HG02852 (cell line): Measurements from ENCODE around the gene SOCS6.
"Not testable (repeated sequence)": the region's sequence is repeated elsewhere in the genome, so short reads cannot be mapped to it uniquely, and the experiment has no call there.

Source experiments
- ATAC-seq: cut with Tn5 transposase; IDR thresholded peaks from one replicate; pipeline ENCODE4 v1.9.1; 2021; ENCODE audit warnings: mild to moderate bottlenecking, moderate library complexity; ENCODE audit not compliant: unreplicated experiment

SOCS6 gene

GRCh38 chr18:70288851-70289328 lies at the start of gene SOCS6:
Gene SOCS6, plus strand, starts transcription at chr18:70289045. Its CDS starts 35,624 bp downstream, at chr18:70324669.
- peak; percentile 61 for ATAC-seq

- no peak for ATAC-seq
Observed at GRCh38 chr18:70243131-70243929, 45.5 kb upstream of the SOCS6 start.

- no peak for ATAC-seq
Observed at GRCh38 chr18:70246061-70246466, 42.8 kb upstream of the SOCS6 start.

DNA sequence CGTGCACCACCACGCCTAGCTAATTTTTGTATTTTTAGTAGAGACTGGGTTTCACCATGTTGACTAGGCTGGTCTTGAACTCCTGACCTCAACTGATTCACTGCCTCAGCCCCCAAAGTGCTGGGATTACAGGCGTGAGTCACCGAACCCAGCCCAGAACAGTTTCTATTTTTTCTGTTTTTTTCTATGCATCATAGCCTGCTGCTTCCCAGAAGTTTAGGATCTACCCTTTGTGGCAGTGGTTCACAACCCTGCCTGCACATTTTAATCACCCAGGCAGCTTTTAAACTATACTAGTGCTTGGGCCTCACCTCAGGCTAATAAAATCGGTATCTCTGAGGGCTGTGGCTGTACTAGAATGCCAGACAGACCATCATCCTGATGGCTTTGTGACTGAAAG lies 39.7 kb upstream of the SOCS6 start:
- ATAC-seq, result no peak

GRCh38 chr18:70249861-70250260 lies 39.0 kb upstream of the SOCS6 start:
- not testable (repeated sequence) for ATAC-seq

GRCh38 chr18:70250781-70251180 lies 38.1 kb upstream of the SOCS6 start:
- no peak for ATAC-seq

GRCh38 chr18:70256184-70256583 lies 32.7 kb upstream of the SOCS6 start:
- no peak for ATAC-seq

- no peak for ATAC-seq
Observed at GRCh38 chr18:70256994-70257393, 31.9 kb upstream of the SOCS6 start.

DNA sequence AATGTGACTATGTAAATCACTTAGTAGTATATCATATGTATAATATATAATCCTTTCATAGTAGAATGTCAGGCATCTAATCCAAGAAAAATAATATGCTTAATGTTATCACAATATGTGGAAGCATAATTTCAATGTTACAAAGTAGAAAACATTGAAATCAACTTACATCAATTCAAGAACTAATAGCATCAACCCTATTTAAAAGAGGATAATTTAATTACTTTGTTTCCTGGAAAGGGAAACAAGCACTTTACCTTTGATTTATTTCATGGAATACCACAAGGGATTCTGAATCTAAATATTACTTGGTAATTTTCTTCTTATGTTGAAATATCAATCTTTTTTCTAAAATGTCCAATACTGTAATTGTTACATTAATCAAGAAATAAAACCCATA lies 30.6 kb upstream of the SOCS6 start:
- no peak for ATAC-seq

- ATAC-seq, result no peak
Observed at GRCh38 chr18:70260683-70261082, 28.2 kb upstream of the SOCS6 start.

DNA sequence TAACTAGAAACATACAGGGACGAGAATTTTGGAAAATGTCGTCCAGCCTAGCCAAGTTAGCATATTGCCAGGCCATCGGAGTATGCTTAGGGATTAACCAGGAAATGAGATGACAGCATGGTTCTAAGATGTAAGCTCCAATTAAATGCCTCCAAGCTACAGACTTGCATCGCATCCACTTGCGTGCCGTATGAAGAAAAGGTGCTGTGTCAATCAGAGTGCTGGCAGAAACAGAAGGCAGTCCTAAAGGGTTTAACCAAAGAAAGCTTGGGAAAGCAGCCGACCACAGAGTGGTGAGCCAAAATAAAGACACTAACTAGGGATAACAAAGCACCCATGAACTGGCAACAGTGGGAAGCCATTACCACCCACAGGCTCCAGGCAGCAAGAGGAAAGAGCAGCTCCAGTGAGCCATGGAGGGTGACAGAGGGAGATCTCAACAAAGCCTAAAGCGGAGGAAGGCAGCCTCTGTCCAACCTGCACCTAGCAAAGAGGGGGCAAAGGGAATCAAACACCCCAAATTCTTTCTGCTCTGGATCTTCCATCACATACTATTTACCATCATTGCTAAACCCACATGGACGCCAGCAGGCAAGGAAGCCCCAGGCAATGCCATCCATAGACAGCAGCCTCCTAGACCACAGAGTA lies 27.6 kb upstream of the SOCS6 start:
- ATAC-seq, result no peak

- no peak for ATAC-seq
Observed at GRCh38 chr18:70263336-70263735, 25.5 kb upstream of the SOCS6 start.

DNA sequence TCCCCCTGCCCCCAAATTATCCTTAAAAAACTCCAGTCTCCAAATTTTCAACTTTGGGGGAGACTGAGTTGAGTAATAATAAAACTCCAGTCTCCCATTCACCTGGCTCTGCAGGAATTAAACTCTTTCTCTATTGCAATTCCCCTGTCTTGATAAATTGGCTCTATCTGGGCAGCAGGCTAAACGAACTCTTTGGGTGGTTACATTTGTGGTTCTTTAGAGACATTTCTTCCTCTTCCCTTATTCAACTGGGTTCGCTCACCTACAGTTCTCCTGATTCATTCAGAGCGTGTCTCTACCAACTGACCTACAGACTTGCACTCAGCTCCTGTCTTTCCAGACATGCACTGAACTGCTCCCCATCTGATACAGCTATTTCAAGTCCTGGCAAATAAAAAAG lies 17.1 kb upstream of the SOCS6 start:
- no peak for ATAC-seq

GRCh38 chr18:70273021-70273420 lies 15.8 kb upstream of the SOCS6 start:
- ATAC-seq, result no peak

DNA sequence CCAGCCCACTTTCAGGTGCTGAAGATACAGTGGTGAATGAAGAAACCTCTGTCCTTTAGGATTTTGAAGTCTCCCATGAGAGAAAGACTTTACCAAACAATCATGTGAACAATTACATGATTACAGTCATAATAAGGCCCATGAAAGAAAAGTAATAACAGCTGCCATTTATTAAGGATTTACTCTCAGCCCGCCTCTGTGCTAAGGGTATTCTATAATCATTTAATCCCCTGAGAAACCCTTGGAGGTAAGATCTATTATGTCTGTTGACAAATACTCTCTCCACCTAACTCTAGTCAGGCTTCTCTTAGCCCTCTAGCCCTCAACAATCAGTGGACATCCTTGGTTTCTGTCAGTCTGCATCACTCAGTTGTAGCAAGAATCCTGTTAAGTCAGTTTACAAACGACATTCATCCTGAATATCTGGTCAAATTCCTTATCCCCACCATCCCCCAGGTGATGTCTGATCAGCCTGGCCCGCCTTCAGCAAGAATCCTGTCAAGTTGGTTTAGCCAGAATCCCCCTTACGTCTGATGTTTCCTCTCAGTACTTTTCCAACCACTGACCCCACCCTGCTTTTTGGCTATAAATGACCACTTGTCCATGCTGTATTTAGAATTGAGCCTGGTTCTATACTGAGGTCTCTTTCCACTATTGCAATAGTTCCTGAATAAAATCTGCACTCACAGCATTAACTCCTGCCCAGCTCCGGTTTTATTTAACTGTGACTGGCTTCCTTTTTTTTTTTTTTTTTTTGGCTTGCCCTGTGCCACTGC lies 12.2 kb upstream of the SOCS6 start:
- ATAC-seq, result no peak

GRCh38 chr18:70279470-70279869 lies 9.4 kb upstream of the SOCS6 start:
- ATAC-seq, result no peak

GRCh38 chr18:70280007-70280925 lies 8.6 kb upstream of the SOCS6 start:
- no peak for ATAC-seq

DNA sequence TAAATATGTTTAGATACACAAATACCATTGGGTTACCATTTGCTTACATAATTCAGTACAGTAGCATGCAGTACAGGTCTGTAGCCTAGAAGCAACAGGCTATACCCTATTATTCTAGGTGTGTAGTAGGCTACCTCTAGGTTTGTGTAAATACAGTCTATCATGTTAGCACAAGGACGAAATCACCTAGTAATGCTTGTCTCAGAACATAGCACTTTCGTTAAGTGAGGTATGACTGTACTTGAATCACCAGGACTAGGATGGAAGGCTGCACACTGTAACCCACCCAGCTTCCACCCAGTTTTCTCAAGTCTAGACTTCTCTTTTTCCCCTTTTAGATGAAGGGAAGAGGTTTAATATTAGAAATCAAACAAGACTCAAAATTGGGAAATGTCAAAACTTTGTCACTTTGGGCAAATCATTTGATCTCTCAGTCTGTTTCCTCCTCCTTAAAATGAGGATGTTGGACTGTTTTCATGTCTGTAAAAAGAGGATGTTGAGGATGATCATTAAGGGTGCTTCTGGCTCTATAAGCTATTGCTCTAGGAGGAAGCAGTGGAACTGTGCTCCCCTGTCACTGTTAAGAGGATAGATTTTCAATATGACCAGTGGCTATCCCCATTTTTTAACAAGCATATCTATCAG lies 3.7 kb upstream of the SOCS6 start:
- no peak for ATAC-seq

DNA sequence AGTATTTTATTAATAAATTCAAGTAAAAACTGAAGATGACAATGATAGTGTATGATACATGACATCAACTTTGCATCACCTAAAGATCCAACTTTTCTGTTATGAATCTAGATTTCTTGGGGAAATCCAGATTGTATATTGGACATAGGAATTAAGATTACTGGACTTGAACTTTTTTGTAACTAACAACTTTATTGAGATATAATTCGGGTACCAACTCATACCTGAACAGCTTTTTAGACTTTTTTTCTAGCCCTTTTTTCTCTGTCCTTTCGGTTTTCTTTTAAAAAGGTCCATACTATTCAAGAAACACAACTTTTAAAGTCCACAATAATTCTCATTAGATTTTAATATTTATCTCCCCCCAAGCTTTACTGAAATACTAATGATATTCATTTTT lies 1.1 kb upstream of the SOCS6 start:
- ATAC-seq, result no peak
